ENCODE results near the gene PTPRD.

PTPRD gene

DNA sequence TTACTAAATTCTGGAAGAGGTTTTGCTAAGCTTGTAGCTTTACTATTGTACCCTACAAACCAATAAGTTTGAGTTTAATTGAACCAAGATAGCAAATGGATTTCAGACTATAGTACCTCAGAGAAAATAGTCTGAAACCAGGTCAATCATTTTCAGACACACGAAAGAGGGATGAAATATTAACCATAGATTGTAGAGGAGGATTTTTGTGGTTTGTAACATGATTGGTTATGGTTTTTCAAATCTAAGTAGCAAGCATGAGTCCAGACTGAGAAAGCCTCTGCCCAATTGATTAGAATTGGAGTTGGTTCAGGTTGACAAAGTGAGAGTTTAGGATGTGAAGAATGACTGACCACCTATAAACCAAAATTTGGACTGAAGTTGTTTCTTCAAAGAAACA lies 2250.6 kb downstream of the PTPRD start:
- Histone ChIP-seq H2AFZ (ENCODE audit: low read depth) (no peak overlapping the region), H4K20me1 (ENCODE audit: insufficient read depth) (no peaks in the 10 kb centered on the region), H3K4me2 (no peak overlapping the region), H3K4me3 (IDR thresholded peaks at IDR 0.05; ENCODE audit: insufficient read depth, low read depth, low read length) (no peak overlapping the region), H3K9ac (no peak overlapping the region), H3K79me2 (ENCODE audit: insufficient read depth, low read depth) (no peaks in the 10 kb centered on the region), H3K27me3 (ENCODE audit: insufficient read depth, low read depth) (no peaks in the 10 kb centered on the region), H3K36me3 (ENCODE audit: insufficient read depth) (no peaks in the 10 kb centered on the region), H3K27ac (no peak overlapping the region), H3K4me1 (ENCODE audit: low read depth, poor library complexity, severe bottlenecking) (no peaks in the 10 kb centered on the region)
- TF ChIP-seq, protein P1, sequence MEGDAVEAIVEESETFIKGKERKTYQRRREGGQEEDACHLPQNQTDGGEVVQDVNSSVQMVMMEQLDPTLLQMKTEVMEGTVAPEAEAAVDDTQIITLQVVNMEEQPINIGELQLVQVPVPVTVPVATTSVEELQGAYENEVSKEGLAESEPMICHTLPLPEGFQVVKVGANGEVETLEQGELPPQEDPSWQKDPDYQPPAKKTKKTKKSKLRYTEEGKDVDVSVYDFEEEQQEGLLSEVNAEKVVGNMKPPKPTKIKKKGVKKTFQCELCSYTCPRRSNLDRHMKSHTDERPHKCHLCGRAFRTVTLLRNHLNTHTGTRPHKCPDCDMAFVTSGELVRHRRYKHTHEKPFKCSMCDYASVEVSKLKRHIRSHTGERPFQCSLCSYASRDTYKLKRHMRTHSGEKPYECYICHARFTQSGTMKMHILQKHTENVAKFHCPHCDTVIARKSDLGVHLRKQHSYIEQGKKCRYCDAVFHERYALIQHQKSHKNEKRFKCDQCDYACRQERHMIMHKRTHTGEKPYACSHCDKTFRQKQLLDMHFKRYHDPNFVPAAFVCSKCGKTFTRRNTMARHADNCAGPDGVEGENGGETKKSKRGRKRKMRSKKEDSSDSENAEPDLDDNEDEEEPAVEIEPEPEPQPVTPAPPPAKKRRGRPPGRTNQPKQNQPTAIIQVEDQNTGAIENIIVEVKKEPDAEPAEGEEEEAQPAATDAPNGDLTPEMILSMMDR (conservative IDR thresholded peaks at IDR 0.05; ENCODE audit: low read depth, low read length) = no peak

DNA sequence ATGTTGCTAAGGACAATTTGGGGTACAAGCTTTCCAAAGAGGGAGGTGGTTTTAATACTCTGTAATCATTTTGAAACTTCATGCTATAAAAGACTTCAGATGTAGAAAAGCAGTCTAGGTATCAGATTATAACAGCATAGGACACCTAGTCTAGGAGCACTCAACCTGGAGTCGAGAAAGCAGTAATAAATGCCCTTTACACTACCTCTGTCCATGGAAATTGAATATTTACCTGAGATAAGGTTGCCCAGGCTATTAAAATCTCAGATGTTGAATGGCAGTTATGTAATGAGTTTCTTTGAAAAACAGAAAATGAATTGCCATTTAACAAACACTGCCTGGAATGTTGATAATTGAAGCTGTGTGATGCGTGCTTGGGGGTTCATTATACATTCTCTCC lies 2251.4 kb downstream of the PTPRD start:
- no peaks in the 10 kb centered on the region for H3K79me2 ChIP-seq (ENCODE audit: insufficient read depth, low read depth)
- H3K9ac ChIP-seq = no peak overlapping the region
- H3K4me1 ChIP-seq (ENCODE audit: low read depth, poor library complexity, severe bottlenecking) = no peaks in the 10 kb centered on the region
- H4K20me1 ChIP-seq (ENCODE audit: insufficient read depth) = no peaks in the 10 kb centered on the region
- H3K4me3 ChIP-seq (IDR thresholded peaks at IDR 0.05; ENCODE audit: insufficient read depth, low read depth, low read length) = no peak overlapping the region
- H3K27ac ChIP-seq = no peak overlapping the region
- H3K4me2 ChIP-seq = no peak overlapping the region
- no peaks in the 10 kb centered on the region for H3K27me3 ChIP-seq (ENCODE audit: insufficient read depth, low read depth)
- no peak overlapping the region for H2AFZ ChIP-seq (ENCODE audit: low read depth)
- no peaks in the 10 kb centered on the region for H3K36me3 ChIP-seq (ENCODE audit: insufficient read depth)
- TF ChIP-seq, protein P1 (conservative IDR thresholded peaks at IDR 0.05; ENCODE audit: low read depth, low read length) = no peak

DNA sequence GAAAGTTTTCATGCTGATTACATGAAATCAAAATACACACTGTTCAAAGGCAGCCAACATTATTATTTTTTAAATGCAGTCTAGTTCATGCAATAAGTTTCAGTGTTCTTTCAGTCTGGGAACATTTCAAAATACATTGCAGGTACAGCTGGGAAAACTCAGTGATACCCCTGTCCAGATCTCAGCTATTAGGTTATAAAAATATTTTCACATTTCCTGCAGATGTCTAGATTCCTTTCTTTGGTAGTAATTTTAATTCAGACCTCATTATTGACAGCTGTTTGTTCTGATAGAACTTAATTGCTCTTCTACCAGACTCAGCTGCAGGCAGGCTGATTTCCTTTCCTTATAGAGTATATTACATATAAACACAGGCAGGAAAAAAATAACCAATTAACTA lies 2256.4 kb downstream of the PTPRD start:
- no peak overlapping the region for H3K27ac ChIP-seq
- H3K36me3 ChIP-seq (ENCODE audit: insufficient read depth) = no peaks in the 10 kb centered on the region
- H3K4me1 ChIP-seq (ENCODE audit: low read depth, poor library complexity, severe bottlenecking) = no peaks in the 10 kb centered on the region
- no peaks in the 10 kb centered on the region for H3K27me3 ChIP-seq (ENCODE audit: insufficient read depth, low read depth)
- no peak overlapping the region for H3K9ac ChIP-seq
- TF ChIP-seq, protein P1 (conservative IDR thresholded peaks at IDR 0.05; ENCODE audit: low read depth, low read length) = no peak
- H4K20me1 ChIP-seq (ENCODE audit: insufficient read depth) = no peaks in the 10 kb centered on the region
- no peak overlapping the region for H3K4me2 ChIP-seq
- H3K4me3 ChIP-seq (IDR thresholded peaks at IDR 0.05; ENCODE audit: insufficient read depth, low read depth, low read length) = no peak overlapping the region
- no peaks in the 10 kb centered on the region for H3K79me2 ChIP-seq (ENCODE audit: insufficient read depth, low read depth)
- no peak overlapping the region for H2AFZ ChIP-seq (ENCODE audit: low read depth)

DNA sequence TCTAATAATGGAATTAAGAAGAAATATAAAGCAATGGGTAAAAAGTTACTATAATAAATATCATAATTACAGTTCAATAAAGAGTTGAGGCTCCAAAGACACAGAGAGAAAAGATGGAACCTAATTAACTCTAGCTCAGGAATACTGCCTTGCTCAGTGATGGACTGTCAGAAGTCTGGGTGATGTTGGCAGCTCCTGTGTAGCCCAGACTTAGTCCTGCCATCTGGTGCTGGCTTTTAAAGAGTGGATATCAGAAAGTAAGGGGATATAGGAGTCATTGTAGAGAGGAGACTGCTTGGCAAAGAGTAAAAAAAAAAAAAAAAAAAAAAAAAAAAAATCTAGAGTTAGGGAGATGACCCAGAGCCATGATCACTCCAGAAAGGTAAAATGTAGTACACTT lies 2261.4 kb downstream of the PTPRD start:
- no peak overlapping the region for H3K4me3 ChIP-seq (IDR thresholded peaks at IDR 0.05; ENCODE audit: insufficient read depth, low read depth, low read length)

More for the DNA sequence above, 2261.4 kb downstream of the PTPRD start:
- H3K9ac ChIP-seq = no peak overlapping the region
- no peaks in the 10 kb centered on the region for H3K36me3 ChIP-seq (ENCODE audit: insufficient read depth)
- no peaks in the 10 kb centered on the region for H4K20me1 ChIP-seq (ENCODE audit: insufficient read depth)
- no peaks in the 10 kb centered on the region for H3K79me2 ChIP-seq (ENCODE audit: insufficient read depth, low read depth)
- peaks cover 1% of the 10 kb centered on the region for H3K4me1 ChIP-seq (ENCODE audit: low read depth, poor library complexity, severe bottlenecking)
- TF ChIP-seq, protein P1 (conservative IDR thresholded peaks at IDR 0.05; ENCODE audit: low read depth, low read length) = no peak
- no peak overlapping the region for H2AFZ ChIP-seq (ENCODE audit: low read depth)
- H3K4me2 ChIP-seq = no peak overlapping the region
- no peak overlapping the region for H3K27ac ChIP-seq
- H3K27me3 ChIP-seq (ENCODE audit: insufficient read depth, low read depth) = no peaks in the 10 kb centered on the region

All from KMS-11 (cell line).